ENCODE results near the gene ZSCAN10.
A peak's percentile ranks its signal among the peaks of the same experiment; 100 is the strongest.

Gene ZSCAN10

GRCh38 chr16:3133844-3134243 is 34.8 kb upstream of the ZSCAN10 start:
- DNase-seq, result no peak

DNA sequence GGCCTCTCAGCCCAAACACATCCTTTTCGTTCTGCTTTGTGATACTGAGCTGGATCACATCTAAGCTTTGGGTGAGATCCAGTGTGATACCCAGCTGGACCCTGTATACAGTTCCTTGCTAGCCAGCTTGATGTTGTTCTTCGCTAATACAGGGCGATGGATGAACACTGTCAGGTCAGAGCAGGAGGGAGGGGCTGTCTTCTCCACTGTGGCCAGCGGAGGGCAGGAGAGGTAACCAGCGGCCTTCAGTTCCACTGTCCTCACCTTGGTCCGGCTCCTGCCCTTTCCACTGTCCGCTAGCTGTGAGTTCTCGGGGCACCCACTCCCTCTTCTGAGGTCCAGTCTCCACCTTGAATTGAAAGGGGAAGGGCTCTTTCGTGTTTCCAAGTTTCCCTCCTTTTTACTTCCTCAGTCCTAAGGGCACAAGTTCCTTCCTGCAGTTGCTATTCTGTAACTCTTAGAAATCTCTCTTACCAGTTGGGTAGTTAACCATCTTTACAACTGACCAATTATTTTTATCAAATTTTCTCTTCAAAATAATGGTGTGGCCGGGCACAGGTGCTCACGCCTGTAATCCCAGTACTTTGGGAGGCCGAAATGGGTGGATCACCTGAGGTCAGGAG is 32.8 kb upstream of the ZSCAN10 start:
- peak; percentile 44 for DNase-seq

- peak; percentile 72 for DNase-seq
These were observed 30.3 kb upstream of the ZSCAN10 start for GRCh38 chr16:3129137-3130131.

DNA sequence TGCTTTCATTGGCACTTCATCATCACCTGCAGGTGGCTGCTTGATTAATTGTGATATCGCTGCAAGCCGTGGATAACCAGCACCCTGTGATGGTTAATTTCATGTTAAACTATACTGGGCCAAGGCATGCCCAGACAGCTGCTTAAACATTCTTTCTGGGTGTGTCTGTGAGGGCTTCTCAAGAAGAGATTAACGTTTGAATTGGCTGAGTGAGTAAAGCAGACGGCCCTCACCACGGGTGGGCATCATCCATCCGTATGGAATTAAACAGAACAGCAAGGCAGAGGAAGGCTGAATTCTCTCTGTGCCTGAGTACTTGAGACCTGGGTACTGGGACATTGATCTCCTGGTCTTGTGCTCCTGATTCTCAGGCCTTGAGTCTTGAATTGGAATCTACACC is 28.7 kb upstream of the ZSCAN10 start:
- DNase-seq, result no peak

GRCh38 chr16:3123986-3124886 is 25.1 kb upstream of the ZSCAN10 start:
- peak; percentile 97 for DNase-seq

GRCh38 chr16:3122926-3123570 is 24.0 kb upstream of the ZSCAN10 start:
- DNase-seq, result no peak

DNA sequence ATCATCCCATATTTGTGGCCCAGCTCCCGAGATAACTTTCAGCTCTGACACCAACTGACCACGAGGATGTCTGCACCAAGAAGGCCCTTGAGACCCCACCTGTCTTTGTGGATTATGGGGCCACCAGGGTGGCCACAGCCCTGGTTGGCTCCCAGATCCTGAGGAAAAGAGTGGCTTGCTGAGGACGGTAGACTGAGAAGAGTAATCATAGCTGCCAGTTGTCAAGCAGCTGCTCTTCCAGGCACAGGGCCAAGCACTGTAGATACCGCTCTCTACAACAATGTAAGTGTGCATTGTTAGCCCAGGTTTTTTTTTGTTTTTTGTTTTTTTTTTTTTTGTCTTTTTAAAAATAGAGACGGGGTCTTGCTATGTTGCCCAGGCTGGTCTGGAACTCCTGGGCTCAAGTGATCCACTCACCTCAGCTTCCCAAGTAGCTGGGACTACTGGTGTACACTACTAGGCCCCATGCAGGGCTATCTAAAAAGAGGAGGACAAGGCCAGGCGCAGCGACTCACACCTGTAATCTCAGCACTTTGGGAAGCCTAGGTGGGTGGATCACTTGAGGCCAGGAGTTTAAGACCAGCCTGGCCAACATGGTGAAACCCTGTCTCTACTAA is 22.9 kb upstream of the ZSCAN10 start:
- no peak for DNase-seq

GRCh38 chr16:3120435-3120834 is 21.3 kb upstream of the ZSCAN10 start:
- DNase-seq, result no peak

- DNase-seq, result no peak
These were observed 20.8 kb upstream of the ZSCAN10 start for GRCh38 chr16:3119701-3120408.

DNA sequence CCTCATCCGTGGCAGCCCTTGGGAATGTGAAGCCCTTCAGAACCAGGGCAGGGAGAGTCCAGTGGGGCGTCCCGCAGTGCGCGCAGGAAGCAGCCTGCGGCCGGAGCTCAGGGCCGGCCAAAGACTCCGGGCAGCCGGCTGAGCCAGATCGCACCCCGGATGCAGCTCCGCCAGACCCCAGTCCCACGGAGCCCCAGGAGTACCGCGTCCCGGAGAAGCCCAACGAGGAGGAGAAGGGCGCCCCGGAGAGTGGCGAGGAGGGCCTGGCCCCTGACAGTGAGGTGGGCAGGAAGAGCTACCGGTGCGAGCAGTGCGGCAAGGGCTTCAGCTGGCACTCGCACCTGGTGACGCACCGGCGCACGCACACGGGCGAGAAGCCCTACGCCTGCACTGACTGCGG is 20.2 kb upstream of the ZSCAN10 start:
- no peak for DNase-seq

- DNase-seq, result no peak
These were observed 19.8 kb upstream of the ZSCAN10 start for GRCh38 chr16:3118846-3119245.

- no peak for DNase-seq
These were observed 19.2 kb upstream of the ZSCAN10 start for GRCh38 chr16:3118204-3118790.

- DNase-seq, result no peak
These were observed 16.5 kb upstream of the ZSCAN10 start for GRCh38 chr16:3115561-3115960.

- DNase-seq, result no peak
These were observed 15.9 kb upstream of the ZSCAN10 start for GRCh38 chr16:3115003-3115402.

- DNase-seq, result no peak
These were observed 14.8 kb upstream of the ZSCAN10 start for GRCh38 chr16:3113765-3114479.

DNA sequence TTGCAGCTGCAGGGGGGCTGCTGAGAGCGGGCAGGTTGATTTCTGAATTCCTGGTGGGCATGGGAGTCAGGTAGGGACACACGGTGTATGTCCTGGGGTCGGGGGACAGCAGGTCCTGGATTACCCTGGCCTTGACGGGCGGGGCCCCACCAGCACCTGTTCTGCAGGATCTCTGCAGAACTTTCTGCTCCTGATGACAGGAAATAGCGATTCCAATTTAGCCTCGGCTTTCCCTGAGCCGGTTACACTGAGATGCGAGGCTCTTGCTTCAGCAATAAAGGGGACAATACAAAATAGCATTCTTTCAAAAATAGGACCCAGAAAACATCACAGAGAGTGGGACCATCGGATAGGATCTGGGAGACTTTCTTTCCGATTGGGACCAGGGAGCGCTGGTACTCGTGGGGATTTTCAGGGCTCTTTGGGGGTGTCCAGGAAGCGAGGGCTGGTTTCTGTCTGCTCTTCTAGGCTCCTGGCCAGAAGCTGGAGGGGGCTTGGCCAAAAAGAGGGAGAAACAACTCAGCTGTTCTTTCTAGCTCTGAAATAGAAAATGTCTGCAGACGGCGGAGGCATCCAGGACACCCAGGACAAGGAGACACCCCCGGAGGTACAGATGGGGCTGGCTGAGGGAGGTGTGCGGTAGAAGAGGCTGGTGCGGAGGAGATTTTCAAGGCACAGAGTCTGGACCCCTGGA is 13.9 kb upstream of the ZSCAN10 start:
- no peak for DNase-seq

DNA sequence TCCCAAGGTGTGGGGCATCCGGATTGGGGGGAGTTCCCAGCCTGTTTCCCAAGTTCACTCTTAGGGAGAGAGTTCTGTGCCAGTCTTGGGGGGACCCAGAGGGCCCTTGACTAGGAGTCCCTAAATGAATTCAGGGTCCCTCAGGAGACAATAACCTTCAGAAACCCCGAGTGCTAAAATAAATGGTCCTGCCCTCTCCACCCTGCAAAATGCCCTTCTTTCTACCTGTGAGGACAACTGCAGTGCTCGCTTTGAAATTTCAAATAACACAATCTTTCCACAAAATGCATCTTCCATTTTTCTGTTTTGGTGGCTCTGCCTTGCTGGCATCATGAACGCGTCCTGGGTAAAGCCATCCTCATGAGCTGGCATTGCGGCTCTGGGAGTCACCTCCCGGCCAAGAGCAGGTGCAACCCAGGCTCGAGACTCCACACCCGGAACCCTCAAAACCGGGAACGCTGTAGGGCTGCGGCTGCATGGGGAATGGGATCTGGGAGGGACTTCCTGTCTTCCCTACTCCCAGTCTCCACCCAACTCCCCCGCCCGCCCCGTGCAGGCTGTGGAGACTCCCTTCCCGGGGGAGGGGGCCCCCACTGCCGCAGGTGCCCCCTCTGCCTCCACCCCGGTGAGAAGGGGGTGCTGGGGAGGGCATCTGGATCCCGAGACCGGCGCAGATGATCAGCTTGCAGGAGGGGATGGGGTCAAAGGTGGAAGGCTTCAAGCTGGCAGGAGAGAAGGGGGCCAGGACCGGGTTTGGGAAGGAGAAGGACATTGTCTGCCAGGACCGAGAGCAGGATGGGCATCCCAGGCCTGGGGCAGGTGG is 13.2 kb upstream of the ZSCAN10 start, which contains the start of gene ZNF205:
Gene ZNF205, plus strand, starts transcription at position 529 of the 823 bp plus-strand sequence. CDS start 845 bp downstream, outside the sequence.
- DNase-seq, result no peak

DNA sequence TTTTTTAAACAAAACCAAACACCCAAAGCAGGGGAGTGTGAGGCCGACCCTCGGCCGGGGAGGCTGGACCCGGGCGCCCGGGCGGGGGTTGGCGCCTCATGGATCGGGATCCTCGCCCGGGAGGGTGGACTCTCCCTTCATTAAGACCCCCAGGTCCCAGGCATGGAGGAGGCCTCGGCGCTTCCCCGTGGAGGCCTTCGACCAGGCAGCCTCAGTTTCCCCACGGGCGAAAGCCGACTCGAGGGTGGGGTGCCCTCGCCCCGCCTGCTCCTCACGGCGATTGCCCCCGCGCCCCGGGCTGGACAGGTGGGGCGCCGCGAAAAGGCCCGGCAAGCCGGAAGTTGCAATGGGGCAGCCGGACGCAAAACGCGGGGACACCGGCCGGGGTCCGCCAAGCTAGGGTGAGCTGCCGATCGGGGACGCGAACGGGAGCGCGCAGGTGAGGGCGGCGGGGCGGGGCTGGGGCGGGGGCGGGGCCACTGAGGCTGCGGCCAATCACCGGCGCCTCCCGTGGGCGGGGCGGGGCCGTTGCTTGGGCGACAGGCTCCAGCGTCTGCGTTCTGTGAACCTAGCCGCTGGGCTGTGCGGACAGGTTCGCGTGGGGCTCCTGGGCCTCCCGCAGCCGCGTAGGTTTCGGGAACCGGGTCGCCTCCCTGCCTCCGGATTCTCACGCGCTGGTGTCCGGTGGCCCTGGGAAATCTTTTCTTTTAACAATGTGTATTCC is 7.3 kb upstream of the ZSCAN10 start:
- DNase-seq, result peak; percentile 87

Measured in activated CD4-positive, CD25-positive, alpha-beta regulatory T cell treated with anti-CD3 and anti-CD28 coated beads, Interleukin-2, amount 50 U/mL, for 72 hours (primary cell).